ENCODE measurements around the gene EEPD1.

The EEPD1 gene

DNA sequence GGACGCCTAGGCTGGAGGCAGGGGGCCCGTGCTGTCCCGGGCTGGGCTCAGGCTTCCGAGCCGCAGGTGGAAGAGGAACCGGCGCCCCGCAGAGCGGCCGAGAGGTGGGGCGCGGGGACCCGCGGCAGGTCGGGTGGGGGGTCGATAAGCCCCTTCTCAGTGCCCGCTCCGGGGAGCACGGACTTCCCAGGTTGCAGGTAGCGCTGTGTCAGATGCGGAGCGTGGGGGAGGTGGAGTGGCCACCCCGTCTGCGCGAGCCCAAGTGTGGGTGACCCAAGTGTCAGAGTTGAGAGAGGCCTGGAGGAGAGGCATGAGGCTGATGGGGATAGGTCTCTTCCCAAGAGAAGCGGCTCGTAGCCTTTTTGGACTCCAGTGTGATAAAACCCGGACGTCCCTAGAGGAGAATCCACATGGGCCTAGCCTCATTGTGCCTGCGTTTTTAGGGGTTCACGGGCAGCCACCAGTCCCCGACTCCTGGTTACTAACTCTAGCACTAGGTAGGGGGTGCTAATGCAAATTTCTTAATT is 580 bp downstream of the EEPD1 start:
- intact Hi-C loops (cut with DNase I) = loop anchor here (2.0 to 5.0 kb wide), 3 partner anchors 34 to 169 kb away; no protein-coding TSS in a partner anchor
- peak in 3 of 10 donors; percentile 38 to 82 (median 73) for DNase-seq

DNA sequence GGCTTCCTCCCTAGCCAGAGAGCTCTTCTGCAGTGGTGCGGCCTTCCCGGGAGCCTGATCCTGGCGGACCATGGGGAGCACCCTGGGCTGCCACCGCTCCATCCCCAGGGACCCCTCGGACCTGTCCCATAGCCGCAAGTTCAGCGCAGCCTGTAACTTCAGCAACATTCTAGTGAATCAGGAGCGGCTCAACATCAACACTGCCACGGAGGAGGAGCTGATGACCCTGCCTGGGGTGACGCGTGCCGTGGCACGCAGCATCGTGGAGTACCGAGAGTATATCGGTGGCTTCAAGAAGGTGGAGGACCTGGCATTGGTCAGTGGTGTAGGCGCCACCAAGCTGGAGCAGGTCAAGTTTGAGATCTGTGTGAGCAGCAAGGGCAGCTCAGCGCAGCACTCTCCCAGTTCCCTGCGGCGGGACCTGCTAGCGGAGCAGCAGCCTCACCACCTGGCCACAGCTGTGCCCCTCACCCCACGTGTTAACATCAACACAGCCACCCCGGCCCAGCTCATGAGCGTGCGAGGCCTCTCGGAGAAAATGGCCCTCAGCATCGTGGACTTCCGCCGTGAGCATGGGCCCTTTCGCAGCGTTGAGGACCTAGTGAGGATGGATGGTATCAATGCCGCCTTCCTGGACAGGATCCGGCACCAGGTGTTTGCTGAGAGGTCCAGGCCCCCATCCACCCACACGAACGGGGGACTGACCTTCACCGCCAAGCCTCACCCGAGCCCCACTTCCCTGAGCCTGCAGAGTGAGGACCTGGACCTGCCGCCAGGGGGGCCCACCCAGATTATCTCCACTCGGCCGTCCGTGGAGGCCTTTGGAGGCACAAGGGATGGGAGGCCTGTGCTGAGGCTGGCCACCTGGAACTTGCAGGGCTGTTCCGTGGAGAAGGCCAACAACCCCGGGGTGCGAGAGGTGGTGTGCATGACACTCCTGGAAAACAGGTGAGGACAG is 1.5 kb downstream of the EEPD1 start:
- peak in 1 of 10 donors; percentile 85 for DNase-seq

GRCh38 chr7:36155811-36156361 is 2.8 kb downstream of the EEPD1 start:
- peak in 5 of 10 donors; percentile 19 to 85 (median 31) for DNase-seq
- intact Hi-C loops (cut with DNase I) = loop anchor here (2.0 kb wide), 1 partner anchor 171 kb away; no protein-coding TSS in a partner anchor

More for the DNA sequence above, 1.5 kb downstream of the EEPD1 start:
- intact Hi-C loops (cut with DNase I) = loop anchor here (2.0 to 5.0 kb wide), 2 partner anchors 33 to 170 kb away; no protein-coding TSS in a partner anchor

- intact Hi-C loops (cut with DNase I) = no loop called here
- no peak for DNase-seq
Observed at GRCh38 chr7:36157527-36158320, 4.7 kb downstream of the EEPD1 start.

DNA sequence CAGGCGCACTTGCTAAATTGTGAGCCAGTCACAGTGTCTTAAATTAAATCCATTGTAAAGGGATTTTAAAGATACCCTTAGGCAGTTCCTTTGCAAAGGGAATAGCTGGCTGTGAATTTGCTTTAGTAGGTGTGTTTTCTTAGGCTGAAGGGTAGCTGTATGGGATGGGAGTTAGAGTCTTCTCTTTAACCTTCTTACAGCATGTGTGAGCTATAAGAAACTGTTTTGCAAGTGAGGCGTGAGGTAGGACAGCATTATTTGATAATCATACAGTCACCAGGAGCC is 5.2 kb downstream of the EEPD1 start:
- intact Hi-C loops (cut with DNase I) = no loop called here
- no peak for DNase-seq

DNA sequence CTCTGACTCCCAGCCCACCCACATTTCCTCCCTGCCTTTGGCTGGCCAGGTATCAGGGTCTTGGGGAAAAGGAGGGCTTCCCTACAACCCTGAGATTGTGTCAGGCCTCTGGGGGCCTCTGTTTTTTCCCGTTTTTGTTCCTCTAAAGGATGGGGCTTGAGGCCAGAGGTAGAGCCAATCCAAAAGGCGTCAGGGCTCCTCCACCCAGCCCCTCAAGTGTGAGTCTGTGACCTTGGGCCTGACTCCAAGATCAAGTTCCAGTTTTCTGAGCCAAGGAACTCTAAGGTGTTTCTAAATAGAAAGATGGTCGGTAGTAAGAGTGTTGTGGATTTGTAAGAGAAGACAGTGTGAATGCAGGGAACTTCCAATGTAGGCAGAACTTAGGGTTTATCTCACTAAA is 6.6 kb downstream of the EEPD1 start:
- intact Hi-C loops (cut with DNase I) = no loop called here
- no peak for DNase-seq

GRCh38 chr7:36160313-36160712 is 7.3 kb downstream of the EEPD1 start:
- intact Hi-C loops (cut with DNase I) = no loop called here
- DNase-seq = no peak

- intact Hi-C loops (cut with DNase I) = no loop called here
Observed at GRCh38 chr7:36161996-36162395, 8.9 kb downstream of the EEPD1 start.

GRCh38 chr7:36165059-36165458 is 12.0 kb downstream of the EEPD1 start:
- intact Hi-C loops (cut with DNase I) = no loop called here
- no peak for DNase-seq

More at GRCh38 chr7:36161996-36162395, 8.9 kb downstream of the EEPD1 start:
- no peak for DNase-seq

- intact Hi-C loops (cut with DNase I) = no loop called here
Observed at GRCh38 chr7:36165802-36166201, 12.7 kb downstream of the EEPD1 start.

GRCh38 chr7:36167403-36168050 is 14.5 kb downstream of the EEPD1 start:
- intact Hi-C loops (cut with DNase I) = no loop called here
- DNase-seq = no peak

More at GRCh38 chr7:36165802-36166201, 12.7 kb downstream of the EEPD1 start:
- DNase-seq = no peak

GRCh38 chr7:36171503-36171902 is 18.4 kb downstream of the EEPD1 start:
- DNase-seq = no peak
- intact Hi-C loops (cut with DNase I) = no loop called here

DNA sequence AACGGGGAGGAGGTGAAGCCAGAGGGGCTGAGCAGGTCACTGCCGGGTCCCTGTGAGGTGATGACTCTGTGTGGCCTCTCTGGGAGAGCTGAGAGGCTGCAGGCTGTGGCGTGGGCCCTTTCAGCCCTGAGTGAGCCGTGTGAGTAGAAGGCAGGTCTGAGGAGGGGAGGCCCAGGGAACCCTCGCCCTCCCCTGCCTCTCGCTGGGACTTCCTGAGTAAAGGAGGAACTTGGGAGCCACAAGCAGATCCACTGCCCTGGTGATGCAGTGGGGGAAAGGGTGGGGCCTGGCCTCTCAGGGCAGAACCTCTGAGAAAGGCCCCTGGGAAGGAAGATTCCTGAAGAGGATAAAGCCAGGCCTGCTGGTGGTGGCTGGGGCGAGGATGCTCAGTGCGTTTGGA is 22.8 kb downstream of the EEPD1 start:
- peak in 2 of 10 donors; percentile 17 to 87 for DNase-seq
- intact Hi-C loops (cut with DNase I) = no loop called here

DNA sequence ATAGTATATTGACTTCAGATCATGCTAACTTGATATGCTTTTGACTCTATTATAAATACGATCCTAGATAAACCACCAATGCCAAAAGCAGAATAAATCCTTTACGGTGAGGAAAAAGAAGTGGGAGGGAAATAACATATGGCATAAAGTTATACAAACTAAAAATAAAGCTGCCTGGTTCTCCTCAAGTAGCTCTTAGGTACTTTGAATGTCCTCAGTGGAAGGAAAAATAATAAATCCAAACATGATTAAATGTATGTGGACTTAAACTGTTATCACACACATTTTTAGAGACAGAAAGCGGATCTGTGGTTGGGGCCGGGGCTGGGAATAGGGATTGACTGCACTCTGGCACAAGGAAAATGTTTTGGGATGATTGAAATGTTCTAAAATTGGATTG is 23.6 kb downstream of the EEPD1 start:
- intact Hi-C loops (cut with DNase I) = no loop called here
- DNase-seq = no peak

GRCh38 chr7:36180121-36180520 is 27.1 kb downstream of the EEPD1 start:
- no peak for DNase-seq
- intact Hi-C loops (cut with DNase I) = no loop called here

DNA sequence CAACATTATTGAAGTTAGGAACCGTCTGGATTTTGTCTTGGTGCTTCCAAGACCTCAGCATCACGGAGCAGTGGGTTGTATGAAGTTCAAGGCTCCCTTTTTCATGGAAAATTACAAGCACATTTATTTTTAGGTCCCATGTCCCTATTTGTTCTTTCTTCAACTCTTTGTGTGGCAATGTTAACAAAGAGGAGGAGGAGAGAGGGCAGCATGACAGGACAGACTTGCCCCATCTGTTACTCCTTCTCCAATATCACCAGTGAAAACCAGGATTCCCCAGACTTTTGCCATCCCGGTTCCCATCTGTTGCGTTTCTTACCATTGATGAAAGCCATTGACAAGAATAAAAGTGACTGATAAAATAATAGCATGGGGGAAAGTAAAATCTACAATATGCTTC is 28.6 kb downstream of the EEPD1 start:
- DNase-seq = no peak
- intact Hi-C loops (cut with DNase I) = no loop called here

DNA sequence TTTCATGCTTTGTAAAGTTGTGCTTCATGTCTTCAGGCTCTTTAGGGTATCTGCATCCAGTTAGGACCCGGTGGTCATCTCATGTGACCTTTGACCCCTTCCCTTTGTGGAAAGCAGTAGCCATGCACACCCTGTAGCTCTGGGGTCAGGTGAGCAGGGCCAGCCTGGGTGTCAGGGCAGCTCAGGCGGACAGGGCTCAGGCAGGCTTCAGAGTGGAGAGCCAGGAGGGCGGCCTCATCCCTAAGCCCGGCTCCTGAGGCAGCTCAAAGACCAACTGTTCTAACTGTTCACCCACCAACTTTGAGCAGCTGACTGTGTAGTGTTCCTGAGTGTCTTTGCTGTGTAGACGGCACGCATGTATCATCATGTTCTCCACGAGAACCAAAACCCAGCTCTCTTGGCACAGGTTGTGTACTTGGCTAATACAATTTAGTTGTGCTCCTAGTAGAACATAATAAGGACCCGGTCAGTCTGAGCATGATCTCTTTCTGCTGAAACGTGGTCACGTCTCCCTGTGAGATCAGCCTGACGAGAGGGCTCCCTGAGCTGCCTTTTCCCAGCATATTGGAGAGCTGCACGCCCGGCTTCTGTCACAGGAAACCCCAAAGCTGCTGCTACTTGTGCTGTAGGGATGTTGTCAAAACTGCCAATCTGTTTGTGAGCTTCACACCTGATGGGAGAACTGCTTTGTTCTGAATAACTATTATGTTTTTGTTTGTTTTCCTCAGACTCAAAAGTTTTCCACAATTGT is 30.0 kb downstream of the EEPD1 start:
- intact Hi-C loops (cut with DNase I) = no loop called here
- DNase-seq = no peak

DNA sequence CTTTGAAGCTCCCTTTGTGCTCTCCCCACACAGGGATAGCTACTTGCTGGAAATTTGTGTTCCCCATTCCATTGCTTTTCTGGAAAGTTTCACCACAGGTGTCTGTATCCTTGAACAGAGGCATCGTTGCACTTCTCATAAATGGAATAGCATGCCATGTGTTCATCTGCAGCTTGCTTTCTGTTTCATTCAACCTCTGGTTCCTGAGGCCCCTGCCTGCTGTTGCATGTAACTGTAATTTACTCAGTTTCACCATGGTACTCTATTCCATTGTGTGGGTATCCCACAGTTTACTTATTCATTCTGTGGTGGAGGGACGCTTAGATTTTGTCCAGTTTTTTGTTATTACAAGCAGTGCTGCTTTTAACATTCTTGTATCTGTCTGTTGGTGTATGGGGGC is 32.0 kb downstream of the EEPD1 start:
- intact Hi-C loops (cut with DNase I) = loop anchor here (5.0 kb wide), 1 partner anchor 33 kb away; the partner anchor contains the start of gene EEPD1
- no peak for DNase-seq

DNA sequence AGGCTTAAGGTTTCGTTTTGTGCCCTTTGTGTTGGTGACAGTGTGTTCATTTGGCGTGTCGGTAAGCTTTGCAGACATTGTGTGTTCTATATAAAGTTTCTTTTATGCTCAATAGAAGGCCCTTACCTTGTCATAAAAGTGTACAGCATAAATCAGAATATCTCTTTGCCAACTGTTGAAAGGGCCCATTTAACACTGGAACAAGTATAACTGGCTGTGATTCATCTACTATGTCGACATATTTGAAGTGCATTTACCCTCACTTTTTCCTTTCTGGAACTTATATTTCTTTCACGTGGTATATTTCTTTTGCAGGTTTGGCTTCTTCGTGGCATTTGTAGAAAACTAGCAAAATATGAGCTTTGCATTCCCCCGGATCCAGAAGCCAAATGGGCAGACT is 32.7 kb downstream of the EEPD1 start:
- no peak for DNase-seq
- intact Hi-C loops (cut with DNase I) = loop anchor here (5.0 kb wide), 1 partner anchor 33 kb away; the partner anchor contains the start of gene EEPD1
